ENCODE measurements around the gene PAQR6.
"Not testable (repeated sequence)": the region's sequence is repeated elsewhere in the genome, so short reads cannot be mapped to it uniquely, and the experiment has no call there.

PAQR6 gene

DNA sequence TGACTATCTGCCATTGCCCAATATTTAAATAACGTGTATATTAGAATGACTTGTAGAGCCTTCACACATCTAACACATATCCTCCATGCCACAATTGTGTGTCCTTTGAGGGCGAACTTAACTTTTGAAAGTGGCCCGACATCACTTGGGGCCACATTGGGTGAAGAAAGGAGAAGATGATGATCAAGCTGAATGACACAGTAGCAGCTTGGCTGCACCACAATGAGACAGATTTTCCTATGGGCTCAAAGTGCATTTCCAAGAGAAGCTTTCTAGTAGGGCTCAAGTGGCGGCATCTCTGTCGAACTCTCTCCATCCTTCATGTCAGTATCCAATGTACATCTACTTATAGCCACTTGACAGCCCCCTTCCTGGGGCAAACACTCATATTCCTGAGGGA is 9.6 kb downstream of the PAQR6 start:
- H3K4me3 ChIP-seq (ENCODE audit: low read depth, low read length) = no peak overlapping the region
- no peak for DNase-seq (ENCODE audit: low read depth)

DNA sequence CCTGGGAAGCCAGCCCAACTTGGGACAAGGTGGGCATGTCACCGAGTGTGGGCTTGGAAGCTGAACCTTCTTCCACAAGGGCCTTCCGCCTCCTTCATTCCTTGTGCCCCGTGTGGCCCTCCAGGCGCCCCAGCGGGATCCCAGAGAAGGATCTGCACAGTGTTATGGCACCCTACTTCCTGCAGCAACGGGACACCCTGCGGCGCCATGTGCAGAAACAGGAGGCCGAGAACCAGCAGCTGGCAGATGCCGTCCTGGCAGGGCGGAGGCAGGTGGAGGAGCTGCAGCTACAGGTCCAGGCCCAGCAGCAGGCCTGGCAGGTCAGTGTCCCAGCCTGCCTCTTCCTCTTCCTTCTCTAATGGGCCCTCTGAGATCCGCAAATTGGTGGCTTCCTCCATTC is 11.7 kb downstream of the PAQR6 start:
- H3K4me3 ChIP-seq (ENCODE audit: low read depth, low read length) = no peak overlapping the region
- DNase-seq (ENCODE audit: low read depth) = no peak

DNA sequence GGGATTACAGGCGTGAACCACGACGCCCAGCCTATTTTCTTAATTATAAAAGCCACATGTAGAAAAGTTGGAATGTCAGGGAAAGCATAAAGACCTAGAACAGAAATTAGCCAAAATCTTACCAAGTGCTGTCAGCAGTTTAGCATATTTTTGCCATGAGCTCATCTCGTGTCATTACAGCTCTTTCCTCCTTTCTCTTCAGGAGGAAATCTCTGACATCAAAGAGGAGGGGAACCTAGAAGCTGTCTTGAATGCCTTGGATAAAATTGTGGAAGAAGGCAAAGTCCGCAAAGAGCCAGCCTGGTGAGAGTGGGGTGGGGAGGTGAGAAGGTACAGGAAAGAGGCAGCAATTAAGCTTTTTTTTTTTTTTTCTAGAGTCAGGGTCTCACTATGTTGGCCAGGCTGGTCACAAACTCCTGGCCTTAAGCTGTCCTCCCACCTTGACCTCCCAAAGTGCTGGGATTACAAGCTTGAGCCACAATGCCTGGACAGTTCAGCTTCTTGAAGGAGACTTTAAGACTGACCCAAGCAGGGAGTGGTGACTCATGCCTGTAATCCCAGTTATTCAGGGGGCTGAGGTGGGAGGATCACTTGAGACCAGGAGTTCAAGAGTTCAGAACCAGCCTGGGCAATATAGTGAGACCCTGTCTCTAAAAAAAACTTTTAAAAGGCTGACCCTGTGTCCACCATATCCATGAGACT is 14.3 kb downstream of the PAQR6 start:
- DNase-seq (ENCODE audit: low read depth) = no peak
- H3K4me3 ChIP-seq (ENCODE audit: low read depth, low read length) = no peak overlapping the region

DNA sequence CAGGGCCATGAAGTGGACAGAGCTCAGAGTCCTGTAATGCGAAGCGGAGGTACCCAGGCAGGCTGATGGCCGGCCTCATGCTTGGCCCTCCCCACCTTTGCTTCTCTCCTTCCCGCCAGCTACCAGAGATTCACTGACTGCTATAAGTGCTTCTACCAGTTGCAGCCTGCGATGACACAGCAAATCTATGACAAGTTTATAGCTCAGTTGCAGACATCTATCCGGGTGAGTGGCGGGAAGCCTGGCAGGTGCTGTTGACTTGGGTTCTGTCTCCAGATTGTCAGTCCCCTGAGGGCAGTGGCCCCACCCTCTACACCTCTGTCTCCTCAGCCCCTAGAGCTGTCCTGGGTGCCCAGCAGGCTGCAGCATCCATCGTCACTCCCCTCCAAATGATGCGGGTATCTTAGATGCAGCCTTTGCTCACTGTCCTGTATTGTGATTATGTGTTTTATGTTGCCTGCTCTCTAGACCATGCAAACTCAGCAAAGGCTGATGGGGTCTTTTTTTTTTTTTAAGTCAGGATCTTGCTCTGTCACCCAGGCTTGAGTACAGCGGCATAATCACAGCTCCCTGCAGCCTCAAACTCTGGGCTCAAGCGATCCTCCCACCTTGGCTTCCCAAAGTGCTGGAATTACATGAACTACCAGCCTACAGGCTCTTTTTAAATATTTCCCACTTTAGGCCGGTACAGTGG is 15.5 kb downstream of the PAQR6 start:
- no peak for DNase-seq (ENCODE audit: low read depth)
- H3K4me3 ChIP-seq (ENCODE audit: low read depth, low read length) = no peak overlapping the region

DNA sequence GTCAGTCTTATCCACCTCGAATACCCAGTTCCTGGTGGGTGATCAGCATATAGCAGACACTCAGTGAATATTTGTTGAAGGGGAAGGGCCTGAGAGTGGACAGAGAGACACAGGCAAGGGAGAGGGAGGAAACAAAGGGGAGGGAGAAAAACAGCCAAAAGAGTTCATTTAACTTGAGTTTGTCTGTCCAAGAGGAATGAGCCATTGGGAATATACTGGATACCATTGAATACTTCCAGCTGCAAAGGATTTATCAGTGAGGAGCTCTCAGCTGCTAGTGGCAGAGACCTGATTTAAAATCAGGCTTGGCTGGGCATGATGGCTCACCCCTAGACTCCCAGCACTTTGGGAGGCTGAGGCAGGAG is 17.4 kb downstream of the PAQR6 start:
- no peak for DNase-seq (ENCODE audit: low read depth)
- no peak overlapping the region for H3K4me3 ChIP-seq (ENCODE audit: low read depth, low read length)

DNA sequence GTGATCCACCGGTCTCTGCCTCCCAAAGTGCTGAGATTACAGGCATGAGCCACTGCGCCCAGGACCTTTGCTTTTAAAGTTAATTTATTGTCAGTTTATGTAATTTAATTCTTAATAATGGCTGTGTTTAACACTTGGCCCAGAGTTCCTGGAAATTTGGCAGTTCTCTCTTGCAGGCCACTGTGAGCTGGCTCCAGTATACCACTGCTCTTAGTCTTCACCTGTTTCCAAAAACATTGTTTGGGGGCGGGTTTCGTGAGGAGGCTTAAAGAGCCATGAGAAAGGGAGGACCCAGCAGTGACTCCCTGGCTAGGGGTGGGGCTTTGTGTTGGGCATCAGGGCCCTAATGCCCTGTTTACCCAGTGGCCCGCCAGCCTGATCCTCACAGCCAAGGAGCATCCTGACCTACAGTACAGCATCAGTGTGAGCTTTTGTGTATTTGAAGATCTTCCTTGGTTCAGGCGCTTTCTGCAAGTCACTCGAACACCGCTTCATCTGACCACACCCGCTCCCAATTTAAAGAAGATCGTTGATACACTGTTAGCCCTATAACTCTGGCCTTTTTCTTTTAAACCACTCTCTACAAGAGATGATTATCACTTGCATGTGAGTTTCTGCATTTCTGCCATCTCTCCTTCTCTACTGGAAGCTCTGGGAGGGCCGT is 17.9 kb downstream of the PAQR6 start:
- DNase-seq (ENCODE audit: low read depth) = no peak
- no peak overlapping the region for H3K4me3 ChIP-seq (ENCODE audit: low read depth, low read length)

DNA sequence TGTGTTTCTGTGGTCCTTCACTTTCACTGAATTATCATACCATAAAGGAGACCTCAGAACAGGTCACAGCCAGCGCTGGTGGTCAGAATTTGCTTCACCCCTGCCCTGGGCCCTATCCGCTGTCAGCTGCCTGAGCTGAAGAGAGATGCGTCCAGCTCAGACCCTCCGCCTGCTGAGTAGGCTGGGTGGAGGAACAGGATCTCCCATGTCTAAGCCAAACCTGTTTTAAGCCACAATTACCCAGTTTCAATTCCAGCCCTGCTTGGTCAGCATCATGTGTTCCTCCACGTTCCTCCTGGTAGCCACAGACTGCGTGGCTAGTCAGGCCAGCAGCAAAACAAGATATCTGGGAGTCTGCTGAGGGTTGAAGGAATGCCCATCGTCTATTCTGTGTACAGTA is 19.4 kb downstream of the PAQR6 start:
- DNase-seq (ENCODE audit: low read depth) = no peak
- no peak overlapping the region for H3K4me3 ChIP-seq (ENCODE audit: low read depth, low read length)

DNA sequence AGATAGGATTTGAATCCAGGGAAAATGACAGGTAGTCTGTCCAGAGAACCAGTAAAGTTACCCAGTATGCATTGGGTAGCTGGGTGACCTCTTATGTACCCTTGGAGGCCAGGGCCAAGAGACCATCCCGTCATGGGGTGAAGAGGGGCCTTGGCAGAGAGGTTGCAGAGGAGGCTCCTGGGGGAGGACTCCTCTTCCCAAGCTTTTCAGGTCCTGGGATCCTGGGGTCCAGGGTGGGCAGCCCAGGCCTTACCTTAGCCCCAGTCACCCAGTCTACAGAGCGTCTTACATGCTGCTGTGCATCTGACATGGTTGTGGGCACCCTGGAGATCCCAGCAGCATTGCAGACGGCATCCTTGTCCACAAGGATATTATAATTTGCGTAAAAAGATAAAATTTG is 21.1 kb downstream of the PAQR6 start:
- no peak overlapping the region for H3K4me3 ChIP-seq (ENCODE audit: low read depth, low read length)
- no peak for DNase-seq (ENCODE audit: low read depth)

DNA sequence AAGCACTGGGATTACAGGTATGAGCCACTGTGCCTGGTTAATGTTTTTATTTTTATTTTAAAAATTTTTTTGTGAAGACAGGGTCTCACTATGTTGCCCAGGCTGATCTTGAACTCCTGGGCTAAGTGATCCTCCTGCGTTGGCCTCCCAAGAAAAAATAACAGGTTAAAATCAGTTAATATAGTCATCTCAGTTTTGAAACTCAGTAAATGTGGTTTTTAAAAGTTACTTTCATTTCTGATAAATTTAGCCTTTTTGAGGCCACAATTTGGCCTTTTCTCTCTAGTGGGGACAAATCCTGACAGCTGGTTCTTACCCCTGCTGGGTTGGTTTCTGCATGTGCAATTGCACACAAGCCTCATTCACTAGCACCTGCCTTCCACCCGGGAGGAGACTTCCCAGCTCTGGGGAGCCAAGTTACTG is 21.7 kb downstream of the PAQR6 start:
- no peak for DNase-seq (ENCODE audit: low read depth)
- no peak overlapping the region for H3K4me3 ChIP-seq (ENCODE audit: low read depth, low read length)

DNA sequence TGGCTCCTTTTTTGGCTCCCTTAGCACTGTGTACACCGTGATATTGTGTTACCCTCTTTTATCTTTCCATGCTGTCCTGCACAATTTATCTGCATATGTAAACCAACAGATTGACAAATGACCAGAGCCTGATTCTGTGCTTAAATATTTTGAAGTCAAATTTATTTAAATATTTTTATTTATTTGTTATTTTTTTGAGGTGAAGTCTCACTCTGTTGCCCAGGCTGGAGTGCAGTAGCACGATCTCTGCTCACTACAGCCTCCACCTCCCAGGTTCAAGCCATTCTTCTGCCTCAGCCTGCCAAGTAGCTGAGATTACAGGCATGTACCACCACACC is 22.2 kb downstream of the PAQR6 start:
- DNase-seq (ENCODE audit: low read depth) = no peak
- H3K4me3 ChIP-seq (ENCODE audit: low read depth, low read length) = no peak overlapping the region

DNA sequence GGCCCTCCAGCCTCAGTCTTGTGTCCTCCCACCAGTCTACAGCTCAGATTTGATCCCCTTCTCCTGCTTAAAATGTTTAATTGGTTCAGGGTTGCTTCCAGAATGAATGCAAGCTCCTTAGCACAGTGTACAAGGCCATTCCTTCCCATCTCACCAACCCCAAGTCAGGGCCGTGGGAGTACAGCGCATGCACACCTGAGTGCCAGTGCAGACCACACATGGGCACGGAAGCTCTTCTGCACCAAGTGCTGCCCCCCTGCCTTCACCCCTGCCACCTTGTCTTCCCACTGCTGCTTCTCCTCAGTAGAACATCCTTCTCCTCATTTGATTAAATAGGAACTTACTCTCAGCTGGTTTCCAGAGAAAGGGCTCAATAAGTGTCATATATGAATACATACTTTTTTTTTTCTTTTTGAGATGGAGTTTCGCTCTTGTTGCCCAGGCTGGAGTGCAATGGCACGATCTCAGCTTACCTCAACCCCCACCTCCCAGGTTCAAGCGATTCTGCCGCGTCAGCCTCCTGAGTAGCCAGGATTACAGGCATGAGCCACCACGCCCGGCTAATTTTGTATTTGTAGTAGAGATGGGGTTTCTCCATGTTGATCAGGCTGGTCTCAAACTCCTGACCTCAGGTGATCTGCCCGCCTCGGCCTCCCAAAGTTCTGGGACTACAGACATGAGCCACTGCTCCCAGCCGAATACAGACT is 25.7 kb downstream of the PAQR6 start:
- H3K4me3 ChIP-seq (ENCODE audit: low read depth, low read length) = no peak overlapping the region
- no peak for DNase-seq (ENCODE audit: low read depth)

DNA sequence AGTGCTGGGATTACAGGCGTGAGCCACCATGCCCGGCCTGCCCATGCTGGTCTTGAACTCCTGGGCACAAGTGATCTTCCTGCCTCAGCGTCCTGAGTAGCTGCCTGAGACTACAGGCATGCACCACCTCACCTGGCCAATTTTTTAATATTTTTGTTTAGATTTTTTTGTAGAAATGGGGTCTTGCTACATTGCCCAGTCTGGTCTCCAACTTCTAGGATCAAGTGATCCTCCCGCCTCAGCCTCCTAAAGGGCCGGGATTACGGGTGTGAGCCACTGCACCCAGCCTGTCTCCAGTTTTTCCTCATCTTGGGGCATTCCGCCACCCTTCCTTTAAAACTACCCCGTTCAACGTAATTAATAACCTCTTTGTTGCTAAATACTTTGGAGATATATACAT is 27.6 kb downstream of the PAQR6 start:
- no peak overlapping the region for H3K4me3 ChIP-seq (ENCODE audit: low read depth, low read length)
- DNase-seq (ENCODE audit: low read depth) = no peak

DNA sequence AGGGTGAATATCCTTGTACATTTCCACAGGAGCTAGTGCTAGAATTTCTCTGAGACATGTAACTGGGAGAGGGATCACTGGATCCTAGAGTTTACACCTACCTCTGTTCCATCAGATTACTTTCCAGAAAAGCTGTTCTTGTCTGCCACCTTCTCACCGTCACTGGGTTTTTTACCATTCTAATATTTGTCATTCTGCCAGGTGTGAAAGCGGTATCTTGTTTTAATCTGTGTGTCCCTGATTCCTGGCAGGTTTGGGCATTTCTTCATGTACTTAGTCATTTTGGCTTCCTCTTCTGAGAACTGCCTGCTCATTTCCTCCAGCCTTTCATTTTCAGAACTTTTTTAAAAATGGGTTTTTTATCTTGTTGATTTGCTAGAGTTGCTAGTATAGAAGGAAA is 30.0 kb downstream of the PAQR6 start:
- no peak overlapping the region for H3K4me3 ChIP-seq (ENCODE audit: low read depth, low read length)

DNA sequence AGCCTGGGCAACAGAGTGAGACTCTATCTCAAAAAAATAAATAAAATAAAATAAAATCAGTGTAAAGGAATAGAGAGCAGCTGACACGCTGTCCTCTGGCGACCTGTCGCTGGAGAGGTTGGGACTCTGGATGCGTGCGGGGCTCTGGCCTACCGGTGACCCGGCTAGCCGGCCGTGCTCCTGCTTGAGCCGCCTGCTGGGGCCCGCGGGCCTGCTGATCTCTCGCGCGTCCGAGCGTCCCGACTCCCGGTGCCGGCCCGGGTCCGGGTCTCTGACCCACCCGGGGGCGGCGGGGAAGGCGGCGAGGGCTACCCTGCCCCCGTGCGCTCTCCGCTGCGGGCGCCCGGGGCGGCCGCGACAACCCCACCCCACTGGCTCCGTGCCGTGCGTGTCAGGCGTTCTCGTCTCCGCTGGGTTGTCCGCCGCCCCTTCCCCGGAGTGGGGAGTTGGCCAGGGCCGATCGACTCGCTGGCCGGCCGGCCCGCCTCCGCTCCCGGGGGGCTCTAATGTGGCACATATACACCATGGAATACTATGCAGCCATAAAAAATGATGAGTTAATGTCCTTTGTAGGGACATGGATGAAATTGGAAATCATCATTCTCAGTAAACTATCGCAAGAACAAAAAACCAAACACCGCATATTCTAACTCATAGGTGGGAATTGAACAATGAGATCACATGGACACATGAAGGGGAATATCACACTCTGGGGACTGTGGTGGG is 31.3 kb downstream of the PAQR6 start:
- H3K4me3 ChIP-seq (ENCODE audit: low read depth, low read length); DNase-seq (ENCODE audit: low read depth): not testable (repeated sequence)

More for the DNA sequence above, 30.0 kb downstream of the PAQR6 start:
- DNase-seq (ENCODE audit: low read depth) = no peak

DNA sequence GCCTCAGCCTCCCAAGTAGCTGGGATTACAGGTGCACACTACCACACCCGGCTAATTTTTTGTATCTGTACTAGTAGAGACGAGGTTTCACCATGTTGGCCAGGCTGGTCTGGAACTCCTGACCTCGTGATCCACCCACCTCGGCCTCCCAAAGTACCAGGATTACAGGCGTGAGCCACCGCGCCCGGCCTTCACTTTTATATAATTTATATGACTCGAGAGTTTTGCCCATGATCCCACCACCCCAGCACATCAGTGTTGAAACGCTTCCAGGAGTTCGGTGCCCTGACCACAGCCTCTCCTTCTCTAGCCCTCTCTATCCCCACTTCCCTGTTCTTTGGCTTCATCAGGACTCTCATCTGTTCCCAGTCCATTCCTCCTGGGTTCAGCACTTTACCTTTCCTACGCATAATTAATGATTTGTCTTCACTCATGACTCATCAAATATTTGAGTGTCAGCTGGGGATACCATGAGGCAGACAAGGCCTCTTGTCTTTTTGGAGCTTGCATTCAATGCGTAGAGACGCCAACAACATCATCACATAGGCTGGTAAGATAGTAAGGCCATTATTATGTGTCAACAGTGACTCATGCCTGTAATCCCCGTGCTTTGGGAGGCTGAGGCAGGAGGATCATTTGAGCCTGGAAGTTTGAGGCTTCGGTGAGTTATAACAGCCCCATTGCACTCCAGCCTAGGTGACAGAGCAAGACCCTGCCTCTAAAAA is 33.7 kb downstream of the PAQR6 start:
- H3K4me3 ChIP-seq (ENCODE audit: low read depth, low read length) = peak overlapping the region; percentile 59
- no peak for DNase-seq (ENCODE audit: low read depth)

DNA sequence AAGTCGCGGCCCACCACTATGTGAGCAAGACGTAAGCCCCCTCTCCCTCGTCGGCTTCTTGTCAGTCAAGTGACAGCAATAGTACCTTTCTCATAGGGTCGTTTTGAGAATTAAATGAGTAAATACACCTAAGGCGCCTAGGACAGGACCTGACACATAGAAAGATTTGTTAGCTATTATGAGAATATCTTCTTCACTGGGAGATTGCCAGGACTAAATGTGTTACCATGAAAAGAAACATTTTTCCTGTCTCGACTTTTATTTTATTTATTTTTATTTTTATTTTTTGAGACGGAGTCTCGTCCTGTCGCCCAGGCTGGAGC is 34.3 kb downstream of the PAQR6 start:
- no peak for DNase-seq (ENCODE audit: low read depth)
- H3K4me3 ChIP-seq (ENCODE audit: low read depth, low read length) = peak overlapping the region; percentile 59

DNA sequence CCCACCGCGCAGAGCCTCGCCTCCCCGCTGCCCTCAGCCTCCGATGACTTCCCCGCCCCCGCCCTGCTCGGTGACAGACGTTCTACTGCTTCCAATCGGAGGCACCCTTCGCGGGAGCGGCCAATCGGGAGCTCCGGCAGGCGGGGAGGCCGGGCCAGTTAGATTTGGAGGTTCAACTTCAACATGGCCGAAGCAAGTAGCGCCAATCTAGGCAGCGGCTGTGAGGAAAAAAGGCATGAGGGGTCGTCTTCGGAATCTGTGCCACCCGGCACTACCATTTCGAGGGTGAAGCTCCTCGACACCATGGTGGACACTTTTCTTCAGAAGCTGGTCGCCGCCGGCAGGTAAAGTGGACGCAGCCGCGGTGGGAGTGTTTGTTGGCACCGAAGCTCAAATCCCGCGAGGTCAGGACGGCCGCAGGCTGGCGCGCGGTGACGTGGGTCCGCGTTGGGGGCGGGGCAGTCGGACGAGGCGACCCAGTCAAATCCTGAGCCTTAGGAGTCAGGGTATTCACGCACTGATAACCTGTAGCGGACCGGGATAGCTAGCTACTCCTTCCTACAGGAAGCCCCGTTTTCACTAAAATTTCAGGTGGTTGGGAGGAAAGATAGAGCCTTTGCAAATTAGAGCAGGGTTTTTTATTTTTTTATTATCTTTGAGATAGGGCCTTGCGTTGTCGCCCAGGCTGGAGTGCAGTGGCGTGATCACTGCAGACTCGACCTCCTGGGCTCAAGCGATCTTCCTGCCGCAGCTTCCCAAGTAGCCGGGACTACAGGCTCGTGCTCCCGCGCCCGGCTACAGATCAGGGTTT is 34.8 kb downstream of the PAQR6 start, which contains the start of gene PMF1:
TSS of gene PMF1 (plus strand) at position 175 of the 811 bp plus-strand sequence. CDS start at position 184, 9 bp downstream.
- DNase-seq (ENCODE audit: low read depth) = peak; percentile 85
- peak within 1 kb of the TSS; percentile 59 for H3K4me3 ChIP-seq (ENCODE audit: low read depth, low read length)

DNA sequence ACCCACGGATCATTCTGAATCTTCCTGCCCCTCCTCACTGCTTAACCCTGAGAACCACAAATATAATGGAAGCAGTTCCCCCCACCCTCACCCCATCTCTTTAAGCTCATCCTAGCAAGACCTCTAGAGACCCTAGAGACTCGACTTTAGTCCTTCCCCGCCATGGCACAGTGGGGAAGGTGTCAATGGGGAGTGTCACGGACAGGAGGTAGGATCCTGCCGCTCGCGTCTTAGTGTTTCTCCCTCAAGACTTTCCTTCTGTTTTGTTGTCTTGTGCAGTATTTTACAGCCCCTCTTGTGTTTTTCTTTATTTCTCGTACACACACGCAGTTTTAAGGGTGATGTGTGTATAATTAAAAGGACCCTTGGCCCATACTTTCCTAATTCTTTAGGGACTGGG is 35.7 kb downstream of the PAQR6 start:
- no peak for DNase-seq (ENCODE audit: low read depth)
- peak overlapping the region; percentile 59 for H3K4me3 ChIP-seq (ENCODE audit: low read depth, low read length)
